PC-3 (cell line): Measurements from ENCODE around the gene FOXO6.

ENCODE experiments used
- EZH2 ChIP-seq: fragments of 300-600 bp; sonication (generic); IDR thresholded peaks from one replicate; pipeline ENCODE4 v1.6.1; 2017; ENCODE audit warnings: antibody characterized with exemption, mild to moderate bottlenecking, low read length; ENCODE audit not compliant: unreplicated experiment
- EZH2phosphoT487 ChIP-seq: fragments of 300-600 bp; sonication (generic); IDR thresholded peaks from 2 replicates; pipeline ENCODE4 v1.6.1; 2018; ENCODE audit warnings: mild to moderate bottlenecking, antibody characterized with exemption, low read length, borderline replicate concordance
- TF ChIP-seq, protein P1 (sequence below): fragments of 300-600 bp; sonication (generic); conservative IDR thresholded peaks from 2 replicates; pipeline ENCODE4 v1.5.1; 2017; ENCODE audit warnings: antibody characterized with exemption, low read depth, mild to moderate bottlenecking, low read length

- TF ChIP-seq, protein P1, sequence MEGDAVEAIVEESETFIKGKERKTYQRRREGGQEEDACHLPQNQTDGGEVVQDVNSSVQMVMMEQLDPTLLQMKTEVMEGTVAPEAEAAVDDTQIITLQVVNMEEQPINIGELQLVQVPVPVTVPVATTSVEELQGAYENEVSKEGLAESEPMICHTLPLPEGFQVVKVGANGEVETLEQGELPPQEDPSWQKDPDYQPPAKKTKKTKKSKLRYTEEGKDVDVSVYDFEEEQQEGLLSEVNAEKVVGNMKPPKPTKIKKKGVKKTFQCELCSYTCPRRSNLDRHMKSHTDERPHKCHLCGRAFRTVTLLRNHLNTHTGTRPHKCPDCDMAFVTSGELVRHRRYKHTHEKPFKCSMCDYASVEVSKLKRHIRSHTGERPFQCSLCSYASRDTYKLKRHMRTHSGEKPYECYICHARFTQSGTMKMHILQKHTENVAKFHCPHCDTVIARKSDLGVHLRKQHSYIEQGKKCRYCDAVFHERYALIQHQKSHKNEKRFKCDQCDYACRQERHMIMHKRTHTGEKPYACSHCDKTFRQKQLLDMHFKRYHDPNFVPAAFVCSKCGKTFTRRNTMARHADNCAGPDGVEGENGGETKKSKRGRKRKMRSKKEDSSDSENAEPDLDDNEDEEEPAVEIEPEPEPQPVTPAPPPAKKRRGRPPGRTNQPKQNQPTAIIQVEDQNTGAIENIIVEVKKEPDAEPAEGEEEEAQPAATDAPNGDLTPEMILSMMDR, result no peak
- TF ChIP-seq EZH2 (no peak), EZH2phosphoT487 (no peak)
Measured at GRCh38 chr1:41357451-41358101, 3.7 kb upstream of the FOXO6 start.
